Hematopoietic multipotent progenitor cell treated with erythropoietin and hydrocortisone succinate and interleukin-3 and kit ligand, for 4 days (in vitro differentiated cells): ENCODE data around the gene EVPL.
"Not testable (repeated sequence)": the region's sequence is repeated elsewhere in the genome, so short reads cannot be mapped to it uniquely, and the experiment has no call there.

ENCODE experiments used
- DNase-seq: peaks from one replicate; pipeline ENCODE4 v3.0.0-alpha.2; 2015

Gene EVPL

GRCh38 chr17:75995385-75995925 lies 31.7 kb downstream of the EVPL start:
- DNase-seq = no peak

- DNase-seq = no peak
Measured at GRCh38 chr17:75994802-75995370, 32.2 kb downstream of the EVPL start.

DNA sequence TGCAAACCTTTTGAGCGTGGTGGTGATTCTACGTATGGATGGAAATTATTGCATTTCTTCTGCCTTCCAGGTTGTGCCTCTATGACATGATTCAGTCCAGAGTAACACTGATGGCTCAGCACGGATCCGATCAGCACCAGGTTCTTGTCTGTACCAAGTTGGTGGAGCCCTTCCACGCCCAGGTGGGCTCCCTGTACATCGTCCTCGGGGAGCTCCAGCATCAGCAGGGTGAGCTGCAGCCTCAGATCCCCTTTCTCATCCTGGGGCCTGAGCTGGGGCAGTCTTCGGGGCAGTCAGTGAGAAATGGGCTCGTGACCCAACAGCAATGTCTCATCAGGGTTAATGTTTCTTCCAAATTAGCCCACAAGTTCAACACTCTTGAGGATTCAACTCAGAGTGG lies 35.7 kb downstream of the EVPL start:
- DNase-seq = no peak

GRCh38 chr17:75987041-75987440 lies 40.1 kb downstream of the EVPL start:
- DNase-seq = no peak

- DNase-seq = no peak
Measured at GRCh38 chr17:75985986-75986385, 41.1 kb downstream of the EVPL start.

DNA sequence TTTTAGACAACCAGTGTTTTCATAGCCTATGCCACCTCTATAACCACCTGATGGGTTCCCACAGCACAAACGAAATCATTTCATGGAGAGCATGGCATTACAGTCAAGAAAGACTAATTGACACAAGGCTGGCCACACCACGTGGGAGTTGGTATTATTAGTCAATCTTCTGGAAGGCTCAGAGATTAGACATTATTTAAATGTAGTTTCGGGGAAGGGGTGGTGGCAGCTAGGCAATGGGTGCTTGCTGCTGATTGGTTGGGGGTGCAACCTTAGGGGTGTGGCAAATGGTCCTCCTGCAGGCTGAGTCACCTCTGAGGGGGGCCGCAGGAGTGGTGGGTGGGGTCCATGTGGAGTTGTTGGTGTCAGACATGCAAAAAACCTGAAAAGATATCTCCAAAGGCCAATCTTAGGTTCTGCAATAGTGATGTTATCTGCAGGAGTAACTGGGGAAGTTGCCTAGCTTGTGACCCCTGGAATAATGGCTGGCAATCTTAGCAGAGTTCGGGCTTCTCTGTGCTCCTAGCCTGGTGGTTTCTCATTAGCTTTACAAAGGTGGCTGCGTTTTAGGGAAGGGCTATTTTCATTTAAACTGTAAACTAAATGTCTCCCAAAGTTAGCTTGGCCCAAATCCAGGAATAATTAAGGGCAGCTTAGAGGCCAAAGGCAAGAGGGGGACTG lies 43.5 kb downstream of the EVPL start:
- DNase-seq = peak; percentile 88

DNA sequence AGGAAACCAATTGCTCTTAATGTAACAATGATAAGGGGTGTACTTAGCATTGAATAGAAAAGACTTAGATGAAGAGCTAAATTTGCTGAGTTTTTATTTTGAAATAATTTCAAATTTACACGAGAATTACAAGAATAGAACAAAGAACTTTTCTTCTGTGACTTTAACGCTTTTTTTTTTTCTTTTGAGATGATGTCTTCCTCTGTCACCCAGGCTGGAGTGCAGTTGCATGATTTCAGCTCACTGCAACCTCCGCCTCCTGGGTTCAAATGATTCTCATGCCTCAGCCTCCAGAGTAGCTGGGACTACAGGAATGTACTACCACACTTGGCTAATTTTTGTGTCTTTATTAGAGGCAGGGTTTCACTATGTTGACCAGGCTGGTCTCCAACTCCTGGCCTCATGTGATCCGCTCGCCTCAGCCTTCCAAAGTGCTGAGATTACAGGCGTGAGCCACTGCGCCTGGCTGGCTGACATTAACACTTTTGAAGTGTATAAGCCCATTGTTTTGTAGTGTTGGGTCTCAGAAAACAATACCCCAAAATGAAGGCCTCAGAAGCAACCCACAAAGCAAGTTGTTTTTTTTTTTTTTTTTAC lies 46.0 kb downstream of the EVPL start:
- no peak for DNase-seq

DNA sequence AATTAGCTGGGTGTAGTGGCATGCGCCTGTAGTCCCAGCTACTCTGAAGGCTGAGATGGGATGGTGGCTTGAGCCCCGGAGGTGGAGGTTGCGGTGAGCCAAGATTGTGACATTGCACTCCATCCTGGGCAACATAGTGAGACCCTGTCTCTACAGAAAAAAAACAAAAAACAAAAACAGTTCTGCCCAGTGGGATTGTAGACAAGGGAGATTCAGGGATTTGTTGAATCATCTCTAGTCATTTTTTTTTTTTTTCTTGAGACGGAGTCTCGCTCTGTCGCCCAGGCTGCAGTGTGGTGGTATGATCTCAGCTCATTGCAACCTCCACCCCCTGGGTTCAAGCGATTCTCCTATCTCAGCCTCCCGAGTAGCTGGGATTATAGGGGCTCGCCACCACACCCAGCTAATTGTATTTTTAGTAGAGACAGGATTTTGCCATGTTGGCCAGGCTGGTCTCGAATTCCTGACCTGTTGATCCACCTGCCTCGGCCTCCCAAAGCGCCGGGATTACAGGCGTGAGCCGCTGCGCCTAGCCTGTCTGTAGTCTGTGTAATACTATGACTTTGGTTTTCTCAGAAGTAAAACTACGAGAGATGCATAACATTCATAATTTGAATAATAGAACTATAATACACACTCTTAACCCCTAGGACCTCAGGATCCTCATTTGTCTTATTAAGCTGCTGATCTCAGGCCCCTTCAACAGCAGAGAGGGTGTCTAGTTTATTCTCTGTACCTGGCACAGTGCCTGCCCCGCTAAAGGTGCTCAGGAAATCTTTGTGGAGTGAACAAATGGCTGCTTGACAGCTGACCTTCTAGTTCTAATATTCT lies 46.7 kb downstream of the EVPL start:
- DNase-seq = no peak

GRCh38 chr17:75979705-75980187 lies 47.4 kb downstream of the EVPL start:
- DNase-seq = no peak

DNA sequence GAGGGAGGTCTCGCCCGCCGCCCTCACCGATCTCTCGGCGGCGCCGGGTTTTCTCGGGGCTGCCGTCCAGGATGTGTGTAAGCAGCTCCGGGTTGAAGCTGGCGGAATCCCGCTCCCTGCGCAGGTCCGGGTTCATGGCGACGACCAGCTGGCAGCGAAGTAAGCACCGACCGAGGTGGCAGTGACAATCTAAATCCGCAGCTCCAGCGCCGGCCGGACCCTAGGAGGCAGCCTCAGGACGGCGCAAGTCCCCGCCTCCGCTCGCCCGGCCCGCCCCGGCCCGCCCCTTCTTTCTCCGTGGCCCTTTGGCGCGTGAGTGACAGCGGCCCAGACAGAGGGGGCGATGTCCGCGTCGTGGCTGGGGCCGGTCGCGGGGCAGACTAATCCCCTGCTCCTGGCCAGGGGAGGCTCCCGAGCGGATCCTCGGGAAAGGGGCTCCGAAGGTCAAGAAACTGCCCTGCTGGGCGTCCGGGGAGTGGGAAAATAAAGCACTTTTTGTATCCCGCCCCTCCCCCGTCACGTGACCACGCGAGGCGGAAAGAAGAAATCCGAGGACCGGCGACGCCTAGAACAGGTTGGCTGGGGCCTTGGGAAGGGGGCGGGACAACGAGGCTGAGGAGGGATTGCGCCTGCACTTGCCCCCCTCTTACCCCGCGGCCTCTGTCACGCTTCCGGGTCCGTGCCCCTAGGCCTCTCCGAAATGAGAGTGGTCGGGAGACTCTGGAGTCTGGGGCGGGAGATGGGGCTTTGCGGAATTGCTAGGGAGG lies 48.0 kb downstream of the EVPL start, which contains the start of the genes ACOX1 and TEN1:
TSS of gene ACOX1 (minus strand) at position 229 of the 767 bp plus-strand sequence. CDS start at position 136, 93 bp downstream.
TSS of gene TEN1 (plus strand) at position 303 of the 767 bp plus-strand sequence. CDS start 6,953 bp downstream, outside the sequence.
- DNase-seq = peak; percentile 99

- peak; percentile 65 for DNase-seq
Measured at GRCh38 chr17:75976175-75976848, 50.8 kb downstream of the EVPL start.

DNA sequence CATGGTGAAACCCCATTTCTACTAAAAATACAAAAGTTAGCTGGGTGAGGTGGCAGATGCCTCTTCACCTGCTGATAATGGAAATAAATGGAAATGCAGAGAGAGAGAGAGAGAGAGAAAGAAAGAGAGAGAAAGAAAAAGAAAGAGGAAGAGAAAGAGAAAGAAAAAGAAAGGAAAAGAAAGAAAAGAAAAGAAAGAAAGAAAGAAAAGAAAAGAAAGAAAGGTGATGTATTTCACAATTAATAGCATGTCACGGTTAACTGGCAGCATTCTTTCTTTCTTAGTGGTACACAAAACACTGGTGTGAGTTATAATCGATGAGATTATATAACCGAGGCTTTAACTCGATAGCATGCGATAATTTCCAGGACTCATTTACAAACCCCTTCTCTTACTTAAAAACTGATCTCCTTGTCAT lies 51.3 kb downstream of the EVPL start:
- DNase-seq = no peak

GRCh38 chr17:75975187-75975586 lies 51.9 kb downstream of the EVPL start:
- DNase-seq = not testable (repeated sequence)

GRCh38 chr17:75970626-75971025 lies 56.5 kb downstream of the EVPL start:
- no peak for DNase-seq

GRCh38 chr17:75970011-75970523 lies 57.0 kb downstream of the EVPL start:
- DNase-seq = peak; percentile 62

- not testable (repeated sequence) for DNase-seq
Measured at GRCh38 chr17:75969044-75969443, 58.1 kb downstream of the EVPL start.

GRCh38 chr17:75965468-75965867 lies 61.6 kb downstream of the EVPL start:
- no peak for DNase-seq

GRCh38 chr17:75959839-75960511 lies 67.1 kb downstream of the EVPL start:
- no peak for DNase-seq

- no peak for DNase-seq
Measured at GRCh38 chr17:75959051-75959838, 67.9 kb downstream of the EVPL start.
